GM12865 (cell line): ENCODE data around the gene ITGB8.

Source experiments
- DNase-seq: peaks from one replicate; pipeline ENCODE4 v3.0.0; 2010; ENCODE audit warnings: low read depth
- H3K4me3 ChIP-seq: 2 replicates; pipeline ENCODE4 v1.5.1; 2011; ENCODE audit warnings: mild to moderate bottlenecking, low read depth, low read length, control low read depth
- TF ChIP-seq, protein P1 (sequence below): IDR thresholded peaks from 2 replicates; pipeline ENCODE4 v1.5.1; 2011; ENCODE audit warnings: low read length, control low read depth, low read depth, inconsistent platforms; ENCODE audit not compliant: insufficient read depth; ENCODE audit errors: missing control alignments

ITGB8 gene

DNA sequence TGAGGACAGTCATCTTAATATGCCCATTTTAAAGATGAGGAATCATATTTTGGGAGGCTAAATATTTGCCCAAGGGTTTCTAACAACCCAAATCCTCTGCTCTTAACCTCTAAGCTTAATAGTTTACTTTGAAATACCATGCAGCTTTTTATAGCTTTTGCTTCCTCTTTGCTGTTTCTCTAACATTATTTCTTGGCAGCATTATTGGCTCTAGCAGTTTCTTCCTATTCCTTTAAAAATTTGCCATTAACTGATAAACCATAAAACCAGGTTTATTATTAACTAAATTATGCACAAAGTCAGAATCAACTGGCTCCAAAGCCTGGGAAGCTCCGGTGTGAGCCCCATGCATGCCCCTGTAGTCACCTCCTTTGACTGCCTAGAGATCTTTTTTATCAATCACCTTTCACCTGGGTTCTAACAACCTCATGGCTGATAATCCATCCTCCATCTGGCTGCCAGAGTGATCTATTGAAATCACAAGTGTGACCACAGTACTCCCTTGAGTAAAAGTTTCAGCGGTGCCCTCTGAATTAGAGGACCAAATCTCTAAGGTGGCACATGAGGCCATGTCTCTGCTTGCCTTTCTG, 62.4 kb downstream of the ITGB8 start:
- TF ChIP-seq, protein P1, sequence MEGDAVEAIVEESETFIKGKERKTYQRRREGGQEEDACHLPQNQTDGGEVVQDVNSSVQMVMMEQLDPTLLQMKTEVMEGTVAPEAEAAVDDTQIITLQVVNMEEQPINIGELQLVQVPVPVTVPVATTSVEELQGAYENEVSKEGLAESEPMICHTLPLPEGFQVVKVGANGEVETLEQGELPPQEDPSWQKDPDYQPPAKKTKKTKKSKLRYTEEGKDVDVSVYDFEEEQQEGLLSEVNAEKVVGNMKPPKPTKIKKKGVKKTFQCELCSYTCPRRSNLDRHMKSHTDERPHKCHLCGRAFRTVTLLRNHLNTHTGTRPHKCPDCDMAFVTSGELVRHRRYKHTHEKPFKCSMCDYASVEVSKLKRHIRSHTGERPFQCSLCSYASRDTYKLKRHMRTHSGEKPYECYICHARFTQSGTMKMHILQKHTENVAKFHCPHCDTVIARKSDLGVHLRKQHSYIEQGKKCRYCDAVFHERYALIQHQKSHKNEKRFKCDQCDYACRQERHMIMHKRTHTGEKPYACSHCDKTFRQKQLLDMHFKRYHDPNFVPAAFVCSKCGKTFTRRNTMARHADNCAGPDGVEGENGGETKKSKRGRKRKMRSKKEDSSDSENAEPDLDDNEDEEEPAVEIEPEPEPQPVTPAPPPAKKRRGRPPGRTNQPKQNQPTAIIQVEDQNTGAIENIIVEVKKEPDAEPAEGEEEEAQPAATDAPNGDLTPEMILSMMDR: no peak
- no peak for DNase-seq
- no peak overlapping the region for H3K4me3 ChIP-seq

DNA sequence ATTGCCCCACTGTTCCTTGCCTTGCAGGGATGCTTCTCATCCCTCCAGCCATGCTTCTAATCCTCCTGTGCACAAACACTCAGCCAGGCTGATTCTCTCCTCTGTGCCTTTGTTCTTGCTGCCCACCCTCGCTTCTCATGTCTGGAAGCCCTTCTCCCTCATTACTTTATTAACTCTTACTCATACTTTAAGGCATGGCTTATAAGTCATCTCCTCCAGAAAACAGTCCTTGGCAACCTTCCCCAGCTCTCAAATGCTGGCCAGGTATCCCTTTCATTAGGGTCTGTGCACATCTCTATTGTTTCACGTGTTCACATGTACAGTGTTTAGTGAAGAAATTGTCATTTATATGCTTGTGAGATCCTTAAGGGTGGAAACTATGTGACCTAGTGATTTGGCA, 62.9 kb downstream of the ITGB8 start:
- TF ChIP-seq, protein P1: no peak
- no peak for DNase-seq
- no peak overlapping the region for H3K4me3 ChIP-seq

DNA sequence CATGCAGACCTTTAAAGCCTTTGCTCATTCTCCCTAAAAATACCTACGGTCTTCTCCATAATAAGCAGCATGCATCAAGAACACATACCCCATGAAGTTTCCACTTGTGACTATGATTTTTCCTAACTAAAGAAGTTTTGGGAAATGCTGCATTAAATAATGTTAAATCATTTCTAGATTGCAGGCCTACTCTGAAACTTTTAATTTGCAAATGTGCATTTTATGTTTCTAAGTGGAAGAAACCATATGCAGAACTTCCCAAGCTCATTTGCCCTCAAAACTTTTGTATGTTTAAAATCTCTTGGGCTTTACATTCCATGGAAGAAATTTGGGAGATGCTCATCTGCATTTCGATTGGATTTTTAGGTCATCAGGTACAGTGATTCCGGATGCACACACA, 63.6 kb downstream of the ITGB8 start:
- DNase-seq: no peak
- TF ChIP-seq, protein P1: no peak

DNA sequence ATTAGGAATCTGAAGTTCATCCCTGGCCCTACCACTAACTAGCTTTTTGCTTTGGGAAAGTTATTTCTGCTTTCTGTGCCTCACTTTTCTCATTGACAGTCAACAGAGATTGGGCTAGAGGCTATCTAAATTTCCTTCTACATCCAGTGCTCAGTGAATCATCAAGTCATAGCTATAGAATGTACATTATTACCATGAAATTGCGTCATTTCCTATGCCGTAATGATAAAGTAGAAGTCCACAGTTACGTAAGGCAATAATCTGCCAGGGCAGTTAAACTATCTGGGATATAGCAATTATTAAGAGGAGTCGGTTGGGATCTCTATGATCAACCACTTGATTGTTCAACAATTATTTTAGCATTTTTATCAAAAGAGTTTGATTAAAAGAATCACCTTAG, 64.4 kb downstream of the ITGB8 start:
- TF ChIP-seq, protein P1: no peak
- no peak for DNase-seq
- H3K4me3 ChIP-seq: no peak overlapping the region

More for the DNA sequence above, 63.6 kb downstream of the ITGB8 start:
- H3K4me3 ChIP-seq: no peak overlapping the region

DNA sequence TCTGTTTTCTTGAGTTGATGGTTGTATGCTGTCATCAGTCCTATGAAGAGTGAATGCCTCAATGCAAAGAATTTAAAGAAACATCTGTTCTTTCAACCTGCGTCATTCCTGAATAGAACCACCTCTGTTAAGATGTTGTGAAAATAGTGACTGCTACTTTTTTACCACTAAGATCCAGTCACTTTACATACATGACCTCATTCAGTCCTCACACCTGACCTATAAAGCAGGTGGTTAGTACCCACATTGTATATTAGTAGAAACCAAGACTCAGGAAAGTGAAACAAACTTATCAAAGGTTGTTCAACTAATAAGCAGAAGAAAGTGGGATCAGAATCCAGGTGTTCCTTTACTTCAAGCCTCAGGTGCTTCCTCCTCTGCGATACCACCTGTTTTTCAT, 64.8 kb downstream of the ITGB8 start:
- TF ChIP-seq, protein P1: no peak
- DNase-seq: peak; percentile 33
- no peak overlapping the region for H3K4me3 ChIP-seq

DNA sequence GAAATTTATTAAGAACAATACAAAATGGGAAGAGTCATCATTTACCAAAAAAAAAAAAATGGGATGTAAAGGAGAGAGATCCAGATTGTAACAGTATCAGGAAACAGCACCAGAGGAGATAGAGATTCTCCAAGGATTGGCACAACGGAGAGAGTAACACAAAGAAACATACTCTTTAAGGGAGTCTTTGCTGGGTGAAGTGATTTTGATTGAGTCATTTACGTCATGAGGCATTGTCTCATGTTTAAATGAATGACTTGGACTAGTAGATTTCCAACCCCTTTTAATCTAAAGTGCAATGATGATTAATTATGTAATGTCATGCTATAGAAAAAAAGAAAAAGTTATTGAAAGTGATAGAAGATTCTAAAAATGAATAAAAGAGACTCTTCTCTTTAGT, 68.8 kb downstream of the ITGB8 start:
- TF ChIP-seq, protein P1: no peak
- H3K4me3 ChIP-seq: no peak overlapping the region
- DNase-seq: no peak
